Measurements from ENCODE around the gene FARS2.
A peak's percentile ranks its signal among the peaks of the same experiment; 100 is the strongest.

FARS2 gene

DNA sequence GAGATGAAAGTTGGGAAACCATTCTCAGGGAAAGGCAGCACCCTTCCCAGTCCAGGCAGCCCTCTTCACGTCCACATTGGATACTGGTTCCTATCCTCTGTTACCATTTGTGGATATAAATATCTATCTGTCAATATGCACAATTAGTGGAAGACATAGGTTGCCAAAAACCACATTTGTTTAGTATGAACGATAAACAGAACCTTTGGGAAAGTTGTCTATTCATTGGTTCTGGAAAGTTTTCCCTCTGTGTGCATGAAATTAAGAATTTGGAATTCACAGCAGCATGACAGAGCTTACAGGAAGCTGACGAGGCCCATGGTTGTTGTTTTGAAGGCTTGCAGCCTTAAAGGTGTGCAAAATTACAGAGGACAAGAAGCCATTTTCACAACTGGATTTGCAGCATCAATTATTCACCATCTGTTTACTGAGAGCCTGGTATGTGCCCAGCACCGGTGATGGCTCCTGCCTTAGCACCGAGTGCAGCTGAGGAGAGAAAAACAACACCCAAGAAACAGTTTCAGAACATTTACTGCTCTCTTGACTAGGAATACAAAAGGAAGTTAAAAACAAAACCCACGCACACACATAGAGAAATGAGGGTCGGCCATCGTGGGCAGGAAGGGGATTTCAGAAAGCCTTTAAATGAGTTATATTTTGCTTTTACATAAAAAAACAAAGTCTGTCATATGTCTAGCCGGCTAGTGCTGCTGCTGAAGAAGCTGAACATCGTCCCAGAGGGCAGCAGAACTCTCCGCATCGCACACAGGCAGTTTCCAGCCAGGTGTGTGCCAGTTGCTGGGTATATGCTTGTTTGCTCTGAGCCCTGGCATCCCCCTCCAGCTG lies 319.6 kb downstream of the FARS2 start:
- DNase-seq, result peak in 5 of 56 donors; percentile 8 to 38 (median 15)

DNA sequence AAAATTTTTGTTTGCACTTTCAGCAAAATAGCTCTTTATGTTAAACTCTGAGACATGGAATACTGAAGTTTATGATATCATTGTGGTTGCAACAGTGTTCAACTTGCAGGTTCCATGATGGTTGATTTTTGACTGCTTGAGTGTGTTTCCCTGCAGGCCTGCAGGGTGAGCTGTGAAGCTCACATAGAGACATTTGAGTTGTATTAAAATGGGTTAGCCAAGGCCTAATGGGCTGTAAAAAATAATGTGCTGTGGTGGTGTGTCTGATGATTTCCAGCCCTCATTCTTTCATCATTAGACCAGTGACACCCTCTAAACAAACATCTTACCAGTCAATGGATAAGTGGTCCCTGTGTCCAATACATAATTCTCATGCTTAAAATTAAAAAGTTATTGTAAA lies 321.4 kb downstream of the FARS2 start:
- no peak for DNase-seq

DNA sequence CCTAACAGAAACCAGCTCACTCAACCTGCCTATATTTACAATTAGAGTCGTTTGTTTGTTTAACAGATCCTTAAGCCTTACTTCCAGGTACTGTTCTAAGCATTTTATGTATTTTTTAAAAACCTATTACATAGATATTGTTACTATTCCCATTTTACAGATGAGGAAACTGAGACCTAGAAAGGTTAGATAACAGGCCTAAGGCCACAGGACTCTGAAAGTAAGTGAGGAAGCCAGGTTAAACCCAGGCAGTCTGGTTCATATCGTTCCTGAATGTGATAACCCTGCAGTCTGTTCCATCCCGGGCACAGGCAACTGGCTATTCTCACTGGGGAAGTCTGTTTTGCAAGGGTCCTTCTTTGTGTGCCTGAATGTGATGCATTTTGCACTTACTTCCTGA lies 322.2 kb downstream of the FARS2 start:
- no peak for DNase-seq

DNA sequence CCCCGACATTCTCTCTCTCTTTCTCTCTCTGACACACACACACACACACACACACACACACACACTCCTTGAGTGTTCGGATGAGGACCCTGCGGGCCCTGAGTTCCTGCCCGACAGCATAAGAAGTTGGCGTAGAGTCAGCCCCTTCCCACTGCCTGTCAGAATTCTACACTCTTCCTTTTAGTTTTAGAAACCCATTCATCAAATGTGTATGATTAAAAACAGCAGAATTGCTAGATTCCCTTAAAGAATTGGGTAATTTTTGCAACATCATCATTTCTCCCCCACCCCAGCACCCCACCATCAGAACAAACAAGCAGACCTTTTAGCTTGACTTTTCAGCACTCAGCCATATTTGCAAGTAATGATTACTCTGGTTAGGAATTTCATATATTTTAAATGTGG lies 322.8 kb downstream of the FARS2 start:
- DNase-seq, result no peak

DNA sequence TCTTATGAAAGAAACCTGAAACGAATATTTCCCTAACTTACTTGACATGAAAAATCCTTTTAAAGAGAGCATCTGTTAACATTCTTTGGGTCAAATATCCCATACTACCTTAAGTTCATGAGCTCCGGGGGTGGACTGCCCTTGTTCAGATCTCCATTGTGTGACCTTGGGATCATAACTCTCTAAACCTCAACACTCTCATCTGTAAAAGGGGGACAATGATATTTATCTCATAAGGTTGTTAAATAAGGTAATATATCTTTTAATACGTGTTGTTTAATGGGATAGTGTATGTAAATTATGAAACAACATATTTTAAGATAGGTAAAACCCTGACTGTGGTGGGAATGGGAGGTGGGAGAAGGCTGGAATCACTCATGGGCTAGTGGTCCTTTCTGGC lies 326.3 kb downstream of the FARS2 start:
- no peak for DNase-seq

DNA sequence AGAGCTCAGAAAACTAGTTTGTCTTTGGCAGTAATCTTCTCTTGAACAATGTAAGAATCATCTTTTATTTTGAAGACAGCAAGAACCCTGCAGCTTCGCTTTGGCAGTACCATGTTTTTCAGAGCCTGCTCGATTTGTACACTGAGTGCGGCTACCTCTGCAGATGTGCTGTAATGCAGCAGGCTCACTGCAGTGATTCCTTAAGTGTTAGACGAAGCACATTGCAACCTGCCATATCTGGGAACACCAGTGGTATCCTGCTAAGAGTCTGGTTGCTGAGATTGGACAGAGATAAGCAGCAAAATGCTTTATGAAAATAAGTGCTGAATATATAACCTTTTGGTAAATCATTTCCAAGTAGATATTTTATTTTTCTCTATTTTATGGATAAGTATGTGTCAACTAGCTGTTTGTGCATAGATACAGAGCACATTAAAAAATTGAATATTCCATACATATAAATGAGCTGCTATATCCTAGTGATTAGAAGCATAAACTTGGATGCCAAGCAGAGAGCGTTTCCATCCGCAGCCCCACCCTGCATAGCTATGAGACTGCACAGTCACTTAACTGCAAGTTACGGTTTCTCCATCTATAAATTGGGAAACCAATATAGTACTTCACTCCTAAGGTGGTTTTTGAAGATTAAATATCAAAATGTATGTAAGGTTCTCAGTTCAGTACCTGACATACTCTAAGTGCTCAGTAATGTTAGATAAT lies 328.3 kb downstream of the FARS2 start:
- no peak for DNase-seq

DNA sequence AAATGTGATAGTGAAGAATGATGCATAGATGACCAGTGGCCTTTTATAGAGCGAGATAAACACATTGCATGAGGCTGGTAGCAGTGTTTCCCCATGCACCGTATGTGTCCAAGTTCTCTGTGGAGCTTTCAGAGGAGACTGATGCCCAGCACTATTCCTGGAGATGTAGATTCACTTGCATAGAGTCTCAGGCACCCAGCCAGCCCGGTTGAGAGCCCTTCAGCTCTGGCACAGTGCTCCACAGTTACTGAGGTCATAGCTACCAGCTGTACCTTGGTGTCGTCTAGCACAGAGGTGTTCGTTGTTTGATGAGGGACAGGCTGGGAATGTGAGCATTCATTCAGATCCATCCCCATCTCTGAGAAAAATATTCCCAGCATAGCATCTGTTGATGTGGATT lies 328.9 kb downstream of the FARS2 start:
- DNase-seq, result peak in 1 of 56 donors; percentile 32

DNA sequence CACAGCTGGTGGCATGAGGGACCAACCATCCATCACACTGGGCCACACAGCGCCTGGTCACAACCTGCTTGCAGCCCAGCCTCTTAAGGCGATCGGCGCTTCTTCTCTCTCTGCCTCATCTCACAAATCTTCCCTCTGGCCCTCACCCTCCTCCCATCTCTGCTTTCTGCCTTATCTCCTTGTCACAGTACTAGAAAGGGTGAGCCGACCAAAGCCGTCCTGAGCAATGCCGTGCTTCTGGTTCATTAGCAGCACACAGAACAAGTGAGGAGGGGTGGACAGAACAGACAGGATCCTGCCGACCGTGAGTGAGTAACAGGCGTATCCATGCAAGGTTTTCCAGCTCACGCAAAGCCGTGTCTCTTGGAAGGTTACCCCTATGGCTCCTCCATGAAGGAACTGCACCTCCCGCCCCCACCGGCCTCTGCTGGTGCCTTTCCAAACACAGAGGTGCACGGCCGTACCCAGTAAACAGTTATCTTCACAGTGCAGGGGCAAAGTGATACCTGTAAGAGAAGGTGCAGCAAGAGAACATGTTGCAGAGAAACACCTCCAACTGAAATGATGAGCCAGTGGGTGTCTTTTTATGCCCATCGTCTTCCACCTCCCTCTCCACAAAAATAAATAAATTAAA lies 331.7 kb downstream of the FARS2 start:
- DNase-seq, result no peak

DNA sequence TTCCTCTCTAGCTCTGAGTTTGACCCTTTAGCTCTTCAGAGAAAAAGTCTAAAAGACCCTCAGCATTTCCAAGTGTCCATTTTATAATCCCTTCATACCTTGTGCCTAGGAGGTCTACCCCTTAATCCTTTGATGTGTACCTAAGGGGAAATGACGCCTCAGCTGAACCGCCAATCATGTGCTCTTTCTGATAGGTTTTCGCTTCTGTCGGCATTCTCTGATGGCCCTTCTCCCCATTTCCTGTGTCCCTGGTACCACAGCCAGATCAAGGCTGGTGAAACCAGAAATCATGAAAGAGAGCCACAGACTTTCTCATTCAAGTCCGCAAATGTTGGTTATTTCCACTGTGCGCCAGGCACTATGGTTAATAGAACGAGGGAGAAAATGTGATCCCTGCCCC lies 333.9 kb downstream of the FARS2 start:
- no peak for DNase-seq

DNA sequence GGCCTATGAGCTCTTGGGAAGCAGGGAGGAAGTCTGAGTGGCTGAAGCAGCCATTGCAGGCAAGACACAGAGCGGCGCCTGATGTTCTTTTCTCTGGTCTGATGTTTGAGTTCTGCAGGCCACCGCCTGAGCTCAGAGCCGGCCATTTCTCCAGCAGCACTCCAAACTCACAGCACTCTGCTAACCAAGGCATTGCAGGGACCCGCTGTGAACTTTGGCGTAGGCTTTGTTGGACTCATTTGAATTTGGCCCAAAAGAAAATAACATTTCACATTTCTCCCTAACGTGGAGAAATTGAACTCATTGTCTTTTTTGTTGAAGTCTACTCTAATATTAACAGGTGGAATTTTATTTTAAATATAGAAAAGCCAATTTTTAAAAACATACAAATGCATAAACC lies 336.1 kb downstream of the FARS2 start:
- no peak for DNase-seq

DNA sequence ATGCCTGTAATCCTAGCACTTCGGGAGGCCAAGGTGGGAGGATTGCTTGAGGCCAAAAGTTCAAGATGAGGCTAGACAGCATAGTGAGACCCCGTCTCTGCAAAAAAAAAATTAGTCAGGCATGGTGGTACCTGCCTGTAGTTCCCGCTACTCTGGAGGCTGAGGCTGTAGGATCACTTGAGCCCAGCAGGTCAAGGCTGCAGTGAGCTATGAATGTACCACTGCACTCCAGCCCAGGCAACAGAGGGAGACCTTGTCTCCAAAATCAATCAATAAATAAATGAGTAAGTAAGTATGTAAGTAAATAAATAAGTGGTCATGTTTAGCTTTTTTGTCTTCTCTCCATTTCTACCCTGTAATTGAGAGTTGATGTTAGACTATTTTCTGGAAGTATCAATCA lies 336.8 kb downstream of the FARS2 start:
- DNase-seq, result no peak

DNA sequence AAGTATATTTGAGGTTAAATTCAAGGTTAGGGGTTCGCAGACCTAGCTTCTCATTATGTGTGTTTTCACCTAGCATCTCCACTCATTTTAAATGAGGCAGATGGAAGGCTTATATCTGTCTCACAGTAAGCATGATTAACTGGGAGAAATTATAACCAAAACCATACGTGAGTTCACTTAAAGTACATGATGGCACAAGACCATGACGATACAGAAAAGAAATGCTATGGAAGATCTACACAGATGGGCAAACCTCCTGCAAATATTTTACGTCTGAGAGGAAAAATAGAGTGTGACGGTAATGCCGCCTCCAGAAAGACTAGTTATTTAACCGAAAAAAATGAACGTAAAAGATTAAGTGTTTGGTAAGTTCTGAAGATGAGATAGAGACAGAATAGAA lies 337.8 kb downstream of the FARS2 start:
- DNase-seq, result no peak

DNA sequence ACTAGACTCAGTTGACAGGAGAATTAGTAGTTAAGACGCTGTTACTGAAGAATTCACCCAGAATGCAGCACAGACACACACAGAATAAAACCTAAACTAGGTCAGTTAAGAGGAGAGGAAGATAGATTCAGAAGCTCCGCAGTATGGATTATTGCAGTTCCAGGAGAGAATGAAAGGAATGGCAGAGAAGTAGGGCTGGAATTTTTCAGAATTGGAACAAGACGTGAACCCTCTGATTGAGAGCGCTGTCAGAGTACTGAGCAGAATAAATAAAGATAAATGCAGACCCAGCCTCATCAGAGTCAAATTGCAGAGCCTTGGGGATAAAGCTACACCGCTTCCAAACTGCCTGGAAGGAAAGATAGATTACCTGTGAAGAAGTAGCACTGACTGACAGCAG lies 344.6 kb downstream of the FARS2 start:
- no peak for DNase-seq

DNA sequence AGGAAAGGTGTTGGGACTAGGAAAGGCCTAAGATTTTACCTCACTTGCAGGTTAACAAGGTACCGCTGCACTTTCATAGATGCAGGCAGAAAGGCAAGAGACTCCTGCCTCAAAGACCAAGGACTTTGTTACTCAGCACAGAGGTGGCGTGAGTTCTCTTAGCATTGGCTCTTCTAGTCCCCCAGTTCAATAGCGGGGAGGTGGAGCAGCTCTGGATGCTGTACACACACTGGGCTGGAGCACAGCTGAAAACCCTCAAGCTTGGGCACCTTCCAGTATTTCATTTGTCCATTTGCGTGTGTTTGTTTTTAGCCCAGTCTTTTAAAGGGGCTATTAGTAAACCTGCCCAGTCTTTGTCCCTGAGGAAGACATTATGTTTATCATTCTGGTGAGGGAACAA lies 345.2 kb downstream of the FARS2 start:
- DNase-seq, result peak in 7 of 56 donors; percentile 1 to 26 (median 3)

DNA sequence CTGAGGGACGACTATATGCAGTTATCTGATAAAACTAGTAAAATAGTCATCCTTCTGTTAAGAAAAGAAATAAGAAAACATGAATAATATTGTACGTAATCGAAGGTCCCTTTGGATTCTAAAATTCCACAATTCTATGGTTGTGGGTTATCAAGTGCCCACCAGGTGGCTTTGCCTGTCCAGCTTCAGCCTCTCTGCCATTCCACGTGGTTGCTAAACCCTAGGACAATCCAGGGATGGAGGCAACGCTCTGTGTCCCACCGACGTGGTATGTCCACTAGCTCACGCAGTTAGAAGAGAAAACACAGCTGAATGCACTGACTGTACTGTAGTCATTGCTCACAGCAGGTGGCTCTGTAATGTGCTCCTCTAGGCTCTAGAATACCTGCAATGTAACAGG lies 349.3 kb downstream of the FARS2 start:
- DNase-seq, result no peak

DNA sequence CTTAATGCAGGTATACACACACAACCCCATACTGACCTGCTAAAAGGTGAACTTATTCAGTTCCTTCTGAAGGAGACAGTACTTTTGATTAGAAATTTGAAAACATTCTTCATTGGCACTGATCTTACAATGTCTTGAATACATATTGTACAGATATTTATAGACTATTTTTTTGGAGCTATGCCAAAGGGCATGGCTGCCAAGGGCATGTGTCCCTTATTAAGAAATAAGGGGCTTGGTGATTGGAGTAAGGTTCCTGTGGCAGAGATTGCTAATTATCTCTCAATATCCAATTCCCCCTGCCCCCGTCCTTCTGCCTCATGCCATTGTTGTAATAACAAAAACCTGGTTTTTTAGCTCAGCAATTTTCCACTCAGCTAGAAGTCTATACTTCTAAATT lies 355.9 kb downstream of the FARS2 start:
- peak in 1 of 56 donors; percentile 3 for DNase-seq

DNA sequence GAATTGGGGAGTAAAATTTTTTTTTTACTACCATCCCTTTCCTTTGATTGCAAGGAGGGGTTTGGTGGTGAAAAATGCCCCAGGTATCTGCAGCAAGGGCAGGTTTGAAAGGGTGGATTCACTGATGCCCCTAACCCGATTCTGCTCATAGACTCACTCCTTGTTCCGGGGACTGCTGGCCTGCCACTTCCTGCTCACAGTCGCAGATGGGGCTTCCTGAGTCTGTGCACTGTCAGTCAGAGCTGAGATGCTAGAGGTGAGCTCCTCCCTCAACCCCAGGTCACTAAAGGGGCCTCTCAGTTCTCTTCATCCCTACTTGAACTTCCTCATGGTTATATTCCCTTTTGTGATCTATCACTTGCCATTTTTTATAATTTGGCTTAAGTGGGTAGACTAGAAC lies 357.9 kb downstream of the FARS2 start:
- DNase-seq, result no peak

DNA sequence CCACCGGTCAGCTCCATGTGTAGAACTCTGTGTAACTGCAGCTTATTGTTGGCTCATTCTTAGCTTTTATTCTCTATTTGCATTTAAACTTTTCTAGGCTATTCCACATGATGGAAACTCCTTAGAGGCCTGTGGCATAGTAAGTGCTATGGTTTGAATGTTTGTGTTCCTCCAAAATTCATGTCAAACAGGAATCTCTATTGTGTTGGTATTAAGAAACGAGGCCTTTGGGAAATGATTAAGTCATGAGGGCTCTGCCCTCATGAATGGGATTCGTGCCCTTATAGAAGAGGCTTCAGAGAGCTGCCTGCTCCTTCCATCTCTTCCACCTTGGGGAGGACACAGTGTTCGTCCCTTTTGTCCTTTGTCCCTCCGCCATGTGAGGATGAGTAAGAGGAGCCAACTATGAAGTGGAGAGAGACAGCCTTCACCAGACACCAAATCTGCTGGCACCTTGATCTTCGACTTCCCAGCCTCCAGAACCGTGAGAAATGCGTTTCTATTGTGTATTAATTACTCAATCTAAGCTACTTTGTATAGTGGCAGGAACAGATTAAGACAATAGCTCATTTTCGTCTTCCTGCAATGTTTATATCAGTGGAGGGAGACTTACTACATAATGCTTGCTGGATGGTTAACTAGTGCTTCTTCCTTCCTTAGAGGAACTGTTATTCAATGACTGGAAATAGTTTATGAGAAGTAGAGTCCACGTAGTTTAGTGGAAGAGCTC lies 361.1 kb downstream of the FARS2 start:
- DNase-seq, result no peak

DNA sequence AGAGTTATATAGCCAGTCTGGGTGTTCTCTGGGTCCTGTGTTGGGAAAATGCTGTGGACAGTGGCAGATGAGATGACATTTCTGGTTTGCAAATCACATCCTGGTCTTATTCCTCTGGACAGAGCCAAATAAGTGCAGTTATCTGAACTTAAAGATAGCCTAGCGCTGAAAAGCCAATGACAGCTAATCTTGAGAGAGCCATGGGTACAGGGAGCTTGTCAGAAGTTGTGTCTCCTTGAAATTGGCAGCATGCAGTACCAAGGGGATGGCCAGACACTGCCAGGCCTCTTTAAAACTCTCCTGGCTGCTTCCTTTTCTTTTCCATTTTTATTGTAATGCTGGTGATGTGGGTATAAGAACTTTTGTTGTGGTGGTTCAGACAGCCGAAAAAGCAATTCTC lies 362.5 kb downstream of the FARS2 start:
- no peak for DNase-seq

DNA sequence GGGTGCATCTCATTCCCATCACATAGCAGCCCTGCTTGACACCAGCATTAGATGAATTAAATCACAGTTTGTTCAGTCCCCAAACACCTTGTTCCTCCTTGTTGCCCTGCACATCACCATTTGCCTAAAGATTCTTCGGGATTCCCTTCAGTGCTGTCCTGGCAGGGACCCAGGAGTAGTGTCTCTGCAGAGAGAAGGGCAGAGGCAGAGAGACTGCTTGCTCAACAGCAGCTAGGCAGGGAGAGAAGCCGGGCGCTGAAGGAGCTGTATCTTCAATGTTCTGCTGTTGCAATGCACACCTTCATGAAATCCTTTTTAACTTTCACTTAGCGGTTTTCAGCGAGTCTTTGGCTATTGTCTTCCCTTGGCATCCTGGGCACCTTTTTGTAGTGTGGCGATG lies 362.9 kb downstream of the FARS2 start:
- no peak for DNase-seq

DNA sequence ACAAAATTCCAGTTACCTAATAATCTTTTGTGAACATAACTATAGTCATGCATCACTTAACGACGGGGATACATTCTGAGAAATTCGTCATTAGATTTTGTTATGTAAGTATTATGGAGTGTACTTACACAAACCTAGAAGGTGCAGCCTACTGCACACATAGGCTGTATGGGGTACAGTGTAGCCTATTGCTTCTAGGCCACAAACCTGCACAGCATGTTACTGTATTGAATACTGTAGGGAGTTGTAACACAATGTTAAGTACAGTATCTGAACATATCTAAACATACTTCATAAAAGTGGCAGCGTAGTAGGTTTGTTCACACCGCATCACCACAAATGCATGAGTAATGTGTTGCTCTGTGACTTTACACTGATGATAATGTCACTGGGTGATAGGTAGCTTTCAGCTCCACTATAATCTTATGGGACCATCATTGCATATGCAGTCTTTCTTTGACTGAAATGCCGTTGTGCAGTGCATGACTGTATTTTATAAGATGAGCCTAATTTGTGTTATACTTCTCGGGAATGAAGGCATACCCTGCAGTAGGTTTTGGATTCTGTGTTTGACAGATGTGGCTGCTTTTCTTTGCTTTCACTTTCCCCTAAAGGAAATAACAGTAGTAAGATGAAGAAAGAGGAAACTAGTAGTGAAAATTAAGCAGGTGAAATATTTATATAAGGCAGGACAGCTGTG lies 365.6 kb downstream of the FARS2 start:
- DNase-seq, result no peak
